Esophagus squamous epithelium (tissue), 5 donors: Measurements from ENCODE around the gene SSC5D. TPM values are rescaled to one million over a fixed set of nuclear protein-coding genes. Genes with fewer than 3 reads are reported as not detected.

Experiments used
- DNase-seq: peaks from one replicate; lab custom pipeline; 2025; lab: John Stamatoyannopoulos, UW
- H3K27ac ChIP-seq, 4 donors: fragments of 200-600 bp; sonication (generic); one replicate each; pipeline ENCODE4 v1.5.1; 2016 to 2019; ENCODE audit warnings: mild to moderate bottlenecking in 1 of 4
- H3K27me3 ChIP-seq, 4 donors: fragments of 200-600 bp; sonication (generic); 1 replicate in 3 of 4; 2 replicates in 1 of 4; pipeline versions ENCODE4 v1.5.1 to v1.6.0; 2017 to 2021; ENCODE audit warnings: antibody characterized with exemption in 1 of 4
- H3K36me3 ChIP-seq, 3 donors: fragments of 200-600 bp; sonication (generic); one replicate each; pipeline ENCODE4 v1.5.1; 2016 to 2019
- H3K4me1 ChIP-seq, 3 donors: fragments of 200-600 bp; sonication (generic); one replicate each; pipeline ENCODE4 v1.5.1; 2017 to 2019
- H3K4me3 ChIP-seq, 4 donors: fragments of 200-600 bp; sonication (generic); 1 replicate in 3 of 4; 2 replicates in 1 of 4; pipeline ENCODE4 v1.5.1; 2016 to 2019; ENCODE audit warnings: mild to moderate bottlenecking in 2 of 4, moderate library complexity in 1 of 4
- H3K9me3 ChIP-seq, 3 donors: fragments of 200-600 bp; sonication (generic); one replicate each; pipeline ENCODE4 v1.5.1; 2016 to 2019
- POLR2A ChIP-seq, 4 donors: fragments of 450-650 bp; IDR thresholded peaks; one replicate each; pipeline ENCODE4 v1.6.1; 2017; ENCODE audit warnings: antibody characterized with exemption in 4 of 4, mild to moderate bottlenecking in 4 of 4, moderate library complexity in 3 of 4
- WGBS, 2 donors: methylation state at CpG; one replicate each; pipeline ENCODE4 v1.1.5; 2018; 5-methylcytosine and 5-hydroxymethylcytosine counted together
- intact Hi-C: fragments of 100-400 bp; cut with DNase I; formaldehyde crosslinking; loops from one replicate; pipeline ENCODE4 v1.15.0; 2022
- total RNA-seq, 4 donors: library from RNA; depleted of rRNA; stranded (reverse); fragments of >200 nt; gene quantifications; one replicate each; pipeline ENCODE4 v1.1.0, GENCODE V29; 2016
- TF ChIP-seq, protein P1 (sequence below), 6 experiments: fragments of 450-650 bp in 4 of 6; fragments of 200-600 bp in 2 of 6; sonication (generic) in 2 of 6; IDR thresholded peaks; one replicate each; pipeline ENCODE4 v1.5.1; 2016 to 2019; ENCODE audit warnings: antibody characterized with exemption in 6 of 6, mild to moderate bottlenecking in 4 of 6, moderate library complexity in 4 of 6
- donor health status: DM: yes; HTN: yes; CAD: no.

SSC5D gene
- total RNA-seq, 4 donors from 2014 or later = 0.40 to 5.0 (median 0.68) TPM

DNA sequence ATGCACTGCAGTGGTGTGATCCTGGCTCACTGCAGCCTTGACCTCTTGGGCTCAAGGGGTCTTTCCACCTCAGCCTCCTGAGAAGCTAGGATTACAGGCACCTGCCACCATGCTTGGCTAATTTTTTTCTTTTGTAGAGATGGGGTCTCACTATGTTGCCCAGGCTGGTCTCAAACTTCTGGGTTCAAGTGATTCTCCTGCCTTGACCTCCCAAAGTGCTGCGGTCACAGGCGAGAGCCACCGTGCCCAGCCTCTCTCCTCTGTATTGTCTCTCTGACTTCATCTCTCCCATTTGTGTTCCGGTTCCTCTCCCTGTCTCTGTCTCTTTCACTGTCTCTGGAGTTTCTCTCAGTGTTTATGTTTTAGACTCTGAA is 22.0 kb upstream of the SSC5D start:
- intact Hi-C loops = loop anchor here (5.0 kb wide), 1 partner anchor 36 kb away; no protein-coding TSS in a partner anchor

DNA sequence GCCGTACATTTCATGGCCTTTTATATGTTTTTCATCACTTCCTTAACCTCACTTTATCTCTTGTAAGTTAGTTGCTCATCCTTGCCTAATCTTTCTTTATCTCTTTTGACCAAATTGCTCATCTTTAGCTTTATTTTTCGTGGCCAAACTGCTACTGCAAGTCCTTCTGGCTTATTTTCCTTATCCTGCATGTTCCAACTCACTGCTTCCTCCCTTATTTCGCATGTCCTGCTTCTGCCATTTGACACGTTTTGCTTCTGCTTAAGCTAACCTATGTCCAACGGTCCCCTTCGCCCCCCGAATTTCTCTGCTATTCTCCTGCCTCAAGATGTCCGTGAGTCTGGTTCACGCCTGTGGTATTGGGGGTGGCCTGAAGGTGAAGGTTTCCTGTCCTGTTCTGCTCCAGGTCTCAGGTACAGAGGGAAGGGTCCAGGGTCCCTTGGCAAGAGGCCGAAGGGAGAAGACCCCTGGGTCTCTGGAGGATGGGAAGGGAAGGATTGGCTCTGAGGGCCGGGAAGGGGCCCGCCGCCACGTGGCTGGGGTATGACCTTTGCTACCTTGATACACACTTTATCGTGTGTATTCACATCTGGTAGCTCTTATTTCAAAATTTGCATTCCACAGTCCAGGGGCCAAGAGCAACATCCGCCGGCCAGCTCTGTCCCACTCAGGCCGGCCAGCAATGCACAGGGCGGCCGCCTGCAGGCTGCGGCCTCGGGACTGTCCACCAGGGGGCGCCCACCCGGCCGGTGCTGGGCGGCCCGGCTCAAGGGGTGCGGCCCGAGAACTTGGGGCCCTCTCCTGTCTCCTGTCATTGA is 20.8 kb upstream of the SSC5D start:
- intact Hi-C loops = loop anchor here (5.0 kb wide), 1 partner anchor 35 kb away; no protein-coding TSS in a partner anchor
- 35 to 67% methylated on average over 9 to 17 of the region's 29 CpGs for WGBS, 2 donors
- no peak overlapping the region for H3K27ac ChIP-seq

More for the DNA sequence above, 22.0 kb upstream of the SSC5D start:
- no peak overlapping the region for H3K27ac ChIP-seq
- H3K27me3 ChIP-seq = no peaks in the 10 kb centered on the region
- TF ChIP-seq, protein P1, sequence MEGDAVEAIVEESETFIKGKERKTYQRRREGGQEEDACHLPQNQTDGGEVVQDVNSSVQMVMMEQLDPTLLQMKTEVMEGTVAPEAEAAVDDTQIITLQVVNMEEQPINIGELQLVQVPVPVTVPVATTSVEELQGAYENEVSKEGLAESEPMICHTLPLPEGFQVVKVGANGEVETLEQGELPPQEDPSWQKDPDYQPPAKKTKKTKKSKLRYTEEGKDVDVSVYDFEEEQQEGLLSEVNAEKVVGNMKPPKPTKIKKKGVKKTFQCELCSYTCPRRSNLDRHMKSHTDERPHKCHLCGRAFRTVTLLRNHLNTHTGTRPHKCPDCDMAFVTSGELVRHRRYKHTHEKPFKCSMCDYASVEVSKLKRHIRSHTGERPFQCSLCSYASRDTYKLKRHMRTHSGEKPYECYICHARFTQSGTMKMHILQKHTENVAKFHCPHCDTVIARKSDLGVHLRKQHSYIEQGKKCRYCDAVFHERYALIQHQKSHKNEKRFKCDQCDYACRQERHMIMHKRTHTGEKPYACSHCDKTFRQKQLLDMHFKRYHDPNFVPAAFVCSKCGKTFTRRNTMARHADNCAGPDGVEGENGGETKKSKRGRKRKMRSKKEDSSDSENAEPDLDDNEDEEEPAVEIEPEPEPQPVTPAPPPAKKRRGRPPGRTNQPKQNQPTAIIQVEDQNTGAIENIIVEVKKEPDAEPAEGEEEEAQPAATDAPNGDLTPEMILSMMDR (IDR thresholded peaks at IDR 0.05) = no peak
- no peak for TF ChIP-seq POLR2A (IDR thresholded peaks at IDR 0.05)
- peaks cover 12 to 18% (median 14%) of the 10 kb centered on the region in 3 donors for H3K4me1 ChIP-seq
- no peaks in the 10 kb centered on the region for H3K36me3 ChIP-seq
- H3K4me3 ChIP-seq = no peak overlapping the region
- 83 to 98% methylated on average over 4 of the region's 4 CpGs for WGBS, 2 donors
- DNase-seq = no peak
- no peaks in the 10 kb centered on the region for H3K9me3 ChIP-seq

DNA sequence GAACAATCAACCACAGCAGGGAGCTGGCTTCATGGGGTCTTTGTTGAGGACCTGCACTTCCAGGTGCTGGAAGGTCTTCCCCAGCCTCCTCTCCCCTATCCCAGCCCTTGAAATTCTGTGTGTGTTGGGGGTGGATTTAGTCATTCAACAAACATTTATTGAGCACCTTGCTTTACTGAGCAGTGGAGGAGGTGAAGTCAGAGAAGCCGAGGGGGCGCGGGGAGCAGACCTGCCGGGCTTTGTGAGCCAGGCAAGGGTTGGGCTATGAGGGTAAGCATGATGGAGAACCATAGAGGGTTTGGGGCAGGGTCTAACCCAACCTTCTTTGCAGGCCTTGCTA is 20.2 kb upstream of the SSC5D start:
- H3K27me3 ChIP-seq = no peaks in the 10 kb centered on the region
- no peak for DNase-seq
- no peaks in the 10 kb centered on the region for H3K36me3 ChIP-seq
- no peaks in the 10 kb centered on the region for H3K9me3 ChIP-seq
- intact Hi-C loops = loop anchor here (5.0 kb wide), 1 partner anchor 34 kb away; no protein-coding TSS in a partner anchor
- H3K27ac ChIP-seq = no peak overlapping the region
- no peak for TF ChIP-seq POLR2A (IDR thresholded peaks at IDR 0.05)
- TF ChIP-seq, protein P1 (IDR thresholded peaks at IDR 0.05) = peak in 2 of 6 experiments; percentile 2 to 22
- H3K4me3 ChIP-seq = no peak overlapping the region
- peaks cover 8 to 10% (median 9%) of the 10 kb centered on the region in 3 donors for H3K4me1 ChIP-seq
- 8% methylated on average over 4 of the region's 4 CpGs; no CpG with 5 or more reads in 1 of the 2 donors for WGBS, 2 donors

More for the DNA sequence above, 20.8 kb upstream of the SSC5D start:
- Histone ChIP-seq H3K9me3 (no peaks in the 10 kb centered on the region), H3K36me3 (no peaks in the 10 kb centered on the region), H3K27me3 (no peaks in the 10 kb centered on the region), H3K4me3 (no peak overlapping the region), H3K4me1 (peaks cover 8 to 12% (median 9%) of the 10 kb centered on the region in 3 donors)
- no peak for DNase-seq
- TF ChIP-seq, protein P1 (IDR thresholded peaks at IDR 0.05) = peak; percentile 95 to 100 (median 96)
- TF ChIP-seq POLR2A (IDR thresholded peaks at IDR 0.05) = no peak

DNA sequence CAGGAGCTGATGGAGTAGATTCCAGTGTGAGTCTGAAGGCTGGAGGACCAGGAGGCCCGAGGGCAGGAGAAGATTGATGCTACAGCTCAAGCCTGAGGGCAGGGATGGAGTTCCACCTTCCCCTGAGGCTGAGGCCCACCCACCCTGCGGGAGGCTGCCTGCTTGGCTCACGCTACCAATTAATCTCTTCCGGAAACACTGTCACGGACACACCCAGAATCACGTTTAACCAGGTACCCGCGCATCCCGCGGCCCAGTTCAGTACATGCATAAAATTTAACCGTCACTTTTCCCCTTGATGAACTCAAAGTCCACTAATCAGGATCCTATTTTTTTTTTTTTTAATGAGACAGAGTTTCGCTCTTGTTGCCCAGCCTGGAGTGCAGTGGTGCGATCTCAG is 17.0 kb upstream of the SSC5D start:
- intact Hi-C loops = no loop called here
- DNase-seq = no peak
- TF ChIP-seq, protein P1 (IDR thresholded peaks at IDR 0.05) = no peak
- TF ChIP-seq POLR2A (IDR thresholded peaks at IDR 0.05) = no peak
- 48 to 67% methylated on average over 13 of the region's 13 CpGs for WGBS, 2 donors
- Histone ChIP-seq H3K27me3 (no peaks in the 10 kb centered on the region), H3K4me3 (no peak overlapping the region), H3K27ac (no peak overlapping the region), H3K36me3 (no peaks in the 10 kb centered on the region), H3K4me1 (peaks cover 14 to 37% (median 21%) of the 10 kb centered on the region in 3 donors), H3K9me3 (no peaks in the 10 kb centered on the region)

DNA sequence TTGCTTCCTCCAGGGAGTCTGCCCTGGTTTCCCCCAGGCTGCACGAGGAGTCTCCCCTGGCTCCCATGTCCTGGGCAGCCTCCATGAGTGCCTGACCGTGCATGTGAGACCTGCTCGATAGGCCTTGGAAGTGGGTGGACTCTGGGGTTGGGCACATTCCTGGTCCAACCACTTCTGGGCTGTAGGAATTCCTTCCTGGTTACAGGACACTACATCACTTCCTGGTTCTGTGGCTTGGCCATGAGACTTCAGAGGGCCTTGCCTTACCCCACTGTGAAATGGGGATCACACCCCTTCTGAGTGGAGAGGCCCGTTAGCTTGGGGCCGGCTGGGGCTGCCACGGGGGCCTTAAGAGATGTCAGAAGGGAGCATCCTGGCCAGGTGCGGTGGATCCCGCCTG is 15.8 kb upstream of the SSC5D start:
- Histone ChIP-seq H3K36me3 (no peaks in the 10 kb centered on the region), H3K27ac (no peak overlapping the region), H3K27me3 (no peaks in the 10 kb centered on the region), H3K9me3 (no peaks in the 10 kb centered on the region), H3K4me3 (no peak overlapping the region), H3K4me1 (peaks cover 14 to 41% (median 21%) of the 10 kb centered on the region in 3 donors)
- 20 to 85% methylated on average over 1 to 4 of the region's 8 CpGs for WGBS, 2 donors
- no peak for DNase-seq
- TF ChIP-seq, protein P1 (IDR thresholded peaks at IDR 0.05) = no peak
- TF ChIP-seq POLR2A (IDR thresholded peaks at IDR 0.05) = no peak
- intact Hi-C loops = no loop called here
